GM12878 (cell line): ENCODE results near the gene SELENBP1. TPM values are rescaled to one million over a fixed set of nuclear protein-coding genes. Genes with fewer than 3 reads are reported as not detected.

Experiments used
- ATAC-seq: fragments of 200-7000 bp; cut with Tn5 transposase; 3 replicates; pipeline ENCODE4 v1.9.1; 2020; ENCODE audit warnings: mild to moderate bottlenecking, moderate library complexity
- BruUV-seq: library from RNA; stranded (reverse); fragments of 400-500 nt; replicated peaks from 2 replicates; lab custom pipeline; 2021; lab: Mats Ljungman, UMichigan
- CTCF ChIA-PET: fragments of 300-600 bp; sonication (Branson Sonifier 250); formaldehyde crosslinking; extraction: SDS; loops from one replicate; lab custom pipeline; 2021; ENCODE audit warnings: inconsistent platforms; lab: Yijun Ruan, JAX
- POLR2A ChIA-PET: fragments of 350-600 bp; formaldehyde crosslinking; extraction: SDS; loops from one replicate; lab custom pipeline; 2021; ENCODE audit warnings: inconsistent platforms; lab: Charles Lee
- RAD21 ChIA-PET: fragments of 300-600 bp; sonication (Branson Sonifier 250); formaldehyde crosslinking; loops from one replicate; lab custom pipeline; 2023; ENCODE audit warnings: antibody characterized with exemption; ENCODE audit not compliant: unreplicated experiment; lab: Charles Lee
- SMC1A ChIA-PET: fragments of 300-600 bp; sonication (Branson Sonifier 250); formaldehyde crosslinking; loops from one replicate; lab custom pipeline; 2023; ENCODE audit not compliant: unreplicated experiment, uncharacterized antibody; lab: Charles Lee
- DNase-seq: peaks from one replicate; pipeline ENCODE4 v3.0.0-alpha.2; 2011; ENCODE audit warnings: low read depth, low spot score
- FAIRE-seq: peaks from 3 replicates; lab custom pipeline; 2011; peaks lifted over from hg19 to GRCh38; lab: Jason Lieb, UNC
- H2AFZ ChIP-seq: 2 replicates; pipeline ENCODE4 v1.6.0; 2011; ENCODE audit warnings: low read depth, low read length, control low read depth; ENCODE audit not compliant: control insufficient read depth
- H3K27ac ChIP-seq: 2 replicates; pipeline ENCODE4 v1.5.1; 2011; ENCODE audit warnings: control low read depth; ENCODE audit not compliant: control insufficient read depth, insufficient read depth
- H3K27me3 ChIP-seq, 2 experiments: replicated peaks in 1 of 2; 2 replicates each; pipeline versions ENCODE4 v1.6.0 to v1.6.1; 2011; ENCODE audit warnings: low read length in 1 of 2; ENCODE audit not compliant: control insufficient read depth in 2 of 2, insufficient read depth in 2 of 2
- H3K36me3 ChIP-seq, 2 experiments: 2 replicates each; pipeline ENCODE4 v1.5.1; 2011; ENCODE audit warnings: low read length in 1 of 2; ENCODE audit not compliant: control insufficient read depth in 2 of 2, insufficient read depth in 2 of 2
- H3K4me1 ChIP-seq: 2 replicates; pipeline ENCODE4 v1.6.1; 2011; ENCODE audit warnings: mild to moderate bottlenecking, low read length, moderate library complexity, mixed read lengths; ENCODE audit not compliant: control insufficient read depth, insufficient read depth
- H3K4me2 ChIP-seq: 2 replicates; pipeline ENCODE4 v1.6.0; 2011; ENCODE audit warnings: control low read depth; ENCODE audit not compliant: control insufficient read depth, insufficient read depth
- H3K4me3 ChIP-seq: fragments of 200-600 bp; sonication (generic); 2 replicates; pipeline ENCODE4 v1.5.1; 2016
- H3K79me2 ChIP-seq: 2 replicates; pipeline ENCODE4 v1.6.0; 2011; ENCODE audit warnings: low read length; ENCODE audit not compliant: control insufficient read depth, insufficient read depth
- H3K9ac ChIP-seq: 2 replicates; pipeline ENCODE4 v1.8.0; 2011; ENCODE audit warnings: low read length, control low read depth, mixed read lengths; ENCODE audit not compliant: control insufficient read depth, insufficient read depth
- H3K9me3 ChIP-seq: replicated peaks from 3 replicates; pipeline ENCODE4 v1.5.1; 2011; ENCODE audit warnings: mild to moderate bottlenecking, low read length; ENCODE audit not compliant: control insufficient read depth, insufficient read depth
- H4K20me1 ChIP-seq: 2 replicates; pipeline ENCODE4 v1.6.0; 2011; ENCODE audit not compliant: control insufficient read depth, insufficient read depth
- EED ChIP-seq: sonication (generic); IDR thresholded peaks from 2 replicates; pipeline ENCODE4 v1.6.1; 2016; ENCODE audit warnings: antibody characterized with exemption, low read depth
- FOXM1 ChIP-seq: IDR thresholded peaks from 2 replicates; pipeline ENCODE4 v1.6.1; 2012; ENCODE audit warnings: low read depth, mild to moderate bottlenecking, inconsistent platforms, low read length, moderate library complexity
- KLF5 ChIP-seq: fragments of 450-650 bp; IDR thresholded peaks from 2 replicates; pipeline ENCODE4 v1.6.1; 2014; ENCODE audit warnings: mild to moderate bottlenecking; ENCODE audit not compliant: partially characterized antibody
- NR2C1 ChIP-seq: fragments of 450-650 bp; IDR thresholded peaks from 2 replicates; pipeline ENCODE4 v1.6.1; 2017; ENCODE audit warnings: antibody characterized with exemption, mild to moderate bottlenecking, moderate library complexity
- TCF7 ChIP-seq: IDR thresholded peaks from 2 replicates; pipeline ENCODE4 v1.6.1; 2014; ENCODE audit warnings: antibody characterized with exemption, borderline replicate concordance
- WGBS: methylation state at CpG from one replicate; pipeline ENCODE4 v1.1.6; 2016; ENCODE audit warnings: low lambda C conversion rate; ENCODE audit not compliant: insufficient replicate concordance, insufficient coverage; ENCODE audit errors: missing lambda C conversion rate; 5-methylcytosine and 5-hydroxymethylcytosine counted together
- in situ Hi-C: fragments of 300-500 bp; cut with MboI; formaldehyde crosslinking; loops from 9 replicates; pipeline ENCODE4 v1.14.3; 2018; ENCODE audit warnings: mixed read lengths
- intact Hi-C: fragments of 100-400 bp; cut with micrococcal nuclease; formaldehyde crosslinking; loops from one replicate; pipeline ENCODE4 v1.14.2; 2022; ENCODE audit not compliant: unreplicated experiment
- polyA plus RNA-seq, 11 experiments: library from polyadenylated mRNA; depleted of rRNA in 4 of 11; unstranded in 6 of 11; stranded (reverse) in 5 of 11; fragments of >200 nt; fragmentation: Nextera tagmentation in 4 of 11; fragmentation: Illumina TruSeq in 1 of 11; extraction: Ambion mirVana in 4 of 11; extraction: Trizol in 1 of 11; gene quantifications; 1 replicate in 1 of 11; 2 replicates in 10 of 11; pipeline versions ENCODE4 v1.2.1 to v1.2.3, GENCODE V29; 2011 to 2016; ENCODE audit warnings: inconsistent platforms in 2 of 11, missing spikeins in 2 of 11, low read depth in 1 of 11
- total RNA-seq, 4 experiments: library from RNA; depleted of rRNA in 3 of 4; stranded (reverse); fragments of >200 nt in 3 of 4; fragmentation: Illumina TruSeq in 1 of 4; extraction: Trizol in 1 of 4; gene quantifications; 2 replicates each; pipeline versions ENCODE4 v1.2.1 to v1.2.3, GENCODE V29; 2013 to 2021
- TF ChIP-seq, protein P1 (sequence below): IDR thresholded peaks from 2 replicates; pipeline ENCODE4 v1.6.1; 2012; ENCODE audit warnings: mild to moderate bottlenecking, low read depth, low read length

Gene SELENBP1
- total and polyA plus RNA-seq, 10 of the 15 experiments (the other 5 are each of a cell fraction or from before 2014, with no cell fraction given), result 0.41 TPM; not detected in 9

GRCh38 chr1:151418081-151418480, 45.6 kb upstream of the SELENBP1 start:
- intact Hi-C loops, result no loop called here
- H3K79me2 ChIP-seq, result no peaks in the 10 kb centered on the region
- RAD21 ChIA-PET, result interaction anchor here (0.6 to 1.0 kb wide), 2 partner anchors 12 to 302 kb away, joined by 3 read pairs; no protein-coding TSS in a partner anchor

More at GRCh38 chr1:151418081-151418480, 45.6 kb upstream of the SELENBP1 start:
- no peak for ATAC-seq
- no peak overlapping the region for H2AFZ ChIP-seq
- ChIA-PET SMC1A (interaction anchor here (0.8 to 2.0 kb wide), 7 partner anchors 9 to 319 kb away, joined by 3 to 5 read pairs (median 4); no protein-coding TSS in a partner anchor), CTCF (interaction anchor here (0.9 to 1.0 kb wide), 5 partner anchors 10 to 268 kb away, joined by 3 read pairs; partner anchors contain the start of gene TNFAIP8L2), POLR2A (interaction anchor here (0.6 to 0.8 kb wide), 5 partner anchors 23 to 124 kb away, joined by 3 to 4 read pairs (median 3); no protein-coding TSS in a partner anchor)
- TF ChIP-seq KLF5 (no peak), TCF7 (no peak), FOXM1 (no peak), NR2C1 (no peak), EED (no peak)
- TF ChIP-seq, protein P1, sequence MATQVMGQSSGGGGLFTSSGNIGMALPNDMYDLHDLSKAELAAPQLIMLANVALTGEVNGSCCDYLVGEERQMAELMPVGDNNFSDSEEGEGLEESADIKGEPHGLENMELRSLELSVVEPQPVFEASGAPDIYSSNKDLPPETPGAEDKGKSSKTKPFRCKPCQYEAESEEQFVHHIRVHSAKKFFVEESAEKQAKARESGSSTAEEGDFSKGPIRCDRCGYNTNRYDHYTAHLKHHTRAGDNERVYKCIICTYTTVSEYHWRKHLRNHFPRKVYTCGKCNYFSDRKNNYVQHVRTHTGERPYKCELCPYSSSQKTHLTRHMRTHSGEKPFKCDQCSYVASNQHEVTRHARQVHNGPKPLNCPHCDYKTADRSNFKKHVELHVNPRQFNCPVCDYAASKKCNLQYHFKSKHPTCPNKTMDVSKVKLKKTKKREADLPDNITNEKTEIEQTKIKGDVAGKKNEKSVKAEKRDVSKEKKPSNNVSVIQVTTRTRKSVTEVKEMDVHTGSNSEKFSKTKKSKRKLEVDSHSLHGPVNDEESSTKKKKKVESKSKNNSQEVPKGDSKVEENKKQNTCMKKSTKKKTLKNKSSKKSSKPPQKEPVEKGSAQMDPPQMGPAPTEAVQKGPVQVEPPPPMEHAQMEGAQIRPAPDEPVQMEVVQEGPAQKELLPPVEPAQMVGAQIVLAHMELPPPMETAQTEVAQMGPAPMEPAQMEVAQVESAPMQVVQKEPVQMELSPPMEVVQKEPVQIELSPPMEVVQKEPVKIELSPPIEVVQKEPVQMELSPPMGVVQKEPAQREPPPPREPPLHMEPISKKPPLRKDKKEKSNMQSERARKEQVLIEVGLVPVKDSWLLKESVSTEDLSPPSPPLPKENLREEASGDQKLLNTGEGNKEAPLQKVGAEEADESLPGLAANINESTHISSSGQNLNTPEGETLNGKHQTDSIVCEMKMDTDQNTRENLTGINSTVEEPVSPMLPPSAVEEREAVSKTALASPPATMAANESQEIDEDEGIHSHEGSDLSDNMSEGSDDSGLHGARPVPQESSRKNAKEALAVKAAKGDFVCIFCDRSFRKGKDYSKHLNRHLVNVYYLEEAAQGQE, result no peak
- 86% methylated on average over 3 of the region's 3 CpGs for WGBS
- H3K36me3 ChIP-seq, result peaks cover 8 to 45% of the 10 kb centered on the region in 2 experiments
- no peaks in the 10 kb centered on the region for H3K27me3 ChIP-seq
- H3K4me3 ChIP-seq, result no peak overlapping the region
- DNase-seq, result no peak
- no peaks in the 10 kb centered on the region for H4K20me1 ChIP-seq
- no peak overlapping the region for H3K4me2 ChIP-seq
- no peak overlapping the region for H3K9ac ChIP-seq
- no peak overlapping the region for H3K27ac ChIP-seq
- no peaks in the 10 kb centered on the region for H3K4me1 ChIP-seq
- in situ Hi-C loops, result no loop called here
- FAIRE-seq, result no peak
- no peaks in the 10 kb centered on the region for H3K9me3 ChIP-seq
- no TSS peak for BruUV-seq
